ENCODE data around the gene RETN. TPM values are rescaled to one million over a fixed set of nuclear protein-coding genes. Genes with fewer than 3 reads are reported as not detected.

The RETN gene
- total and polyA plus RNA-seq, 2 donors: 2.3 to 17.8 TPM

- 54% methylated on average over 30 of the region's 30 CpGs for WGBS
- Histone ChIP-seq H3K4me1 (ENCODE audit: insufficient read depth) (no peaks in the 10 kb centered on the region), H3K4me3 (ENCODE audit: low read depth, low read length) (no peak overlapping the region), H3K36me3 (ENCODE audit: insufficient read depth) (no peaks in the 10 kb centered on the region), H3K27ac (ENCODE audit: low read depth) (no peak overlapping the region)
- no peak for DNase-seq (ENCODE audit: extremely low spot score)
Measured at GRCh38 chr19:7678971-7679751, 10.3 kb downstream of the RETN start.

DNA sequence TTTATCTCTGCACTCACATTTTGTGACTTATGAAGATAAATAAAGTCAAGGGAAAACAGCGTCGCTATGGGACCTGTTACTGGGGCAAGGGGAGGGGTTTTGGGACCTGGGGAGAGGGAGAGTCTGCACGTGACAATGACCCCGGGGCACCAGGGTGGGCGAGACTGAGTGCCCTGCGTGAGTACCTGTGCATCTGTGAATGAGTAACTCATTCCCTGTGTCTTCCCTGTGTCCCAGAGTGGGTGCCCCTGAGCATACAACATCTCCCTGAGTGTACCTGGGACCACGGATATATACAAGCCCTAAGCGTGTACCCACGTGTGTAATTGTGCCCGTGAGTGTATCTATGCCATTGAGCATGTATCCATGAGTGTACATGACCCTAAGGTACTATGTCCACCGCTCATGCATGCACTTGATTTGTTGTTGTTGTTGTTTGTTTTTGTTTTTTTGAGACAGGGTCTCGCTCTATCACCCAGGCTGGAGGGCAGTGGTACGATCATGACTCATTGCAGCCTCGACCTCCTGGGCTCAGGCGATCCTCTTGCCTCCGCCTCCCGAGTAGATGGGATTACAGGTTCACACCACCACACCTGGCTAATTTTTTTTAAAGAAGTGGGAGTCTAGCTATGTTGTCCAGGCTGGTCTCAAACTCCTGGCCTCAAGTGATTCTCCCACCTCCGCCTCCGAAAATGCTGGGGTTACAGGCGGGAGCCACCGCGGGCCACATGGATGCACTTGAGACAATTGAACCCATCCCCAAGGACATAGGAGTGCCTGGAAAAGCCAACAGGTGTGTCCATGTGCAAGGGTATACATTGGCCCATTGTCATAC is 11.1 kb downstream of the RETN start:
- 46% methylated on average over 22 of the region's 22 CpGs for WGBS
- H3K4me1 ChIP-seq (ENCODE audit: insufficient read depth): no peaks in the 10 kb centered on the region
- no peaks in the 10 kb centered on the region for H3K36me3 ChIP-seq (ENCODE audit: insufficient read depth)
- H3K27ac ChIP-seq (ENCODE audit: low read depth): no peak overlapping the region
- no peak for DNase-seq (ENCODE audit: extremely low spot score)
- no peak overlapping the region for H3K4me3 ChIP-seq (ENCODE audit: low read depth, low read length)

GRCh38 chr19:7680606-7681339 is 11.9 kb downstream of the RETN start, which contains the start of gene TRAPPC5:
Gene TRAPPC5, plus strand, starts transcription at chr19:7680833. Its CDS starts 1,421 bp downstream, at chr19:7682254.
- Histone ChIP-seq H3K4me1 (ENCODE audit: insufficient read depth) (no peaks in the 10 kb centered on the region), H3K27ac (ENCODE audit: low read depth) (peak within 1 kb of the TSS; percentile 79), H3K4me3 (ENCODE audit: low read depth, low read length) (peak within 1 kb of the TSS; percentile 95), H3K36me3 (ENCODE audit: insufficient read depth) (no peaks in the 10 kb centered on the region)
- peak; percentile 41 for DNase-seq (ENCODE audit: extremely low spot score)
- WGBS: under 1% methylated on average over 79 of the region's 79 CpGs

DNA sequence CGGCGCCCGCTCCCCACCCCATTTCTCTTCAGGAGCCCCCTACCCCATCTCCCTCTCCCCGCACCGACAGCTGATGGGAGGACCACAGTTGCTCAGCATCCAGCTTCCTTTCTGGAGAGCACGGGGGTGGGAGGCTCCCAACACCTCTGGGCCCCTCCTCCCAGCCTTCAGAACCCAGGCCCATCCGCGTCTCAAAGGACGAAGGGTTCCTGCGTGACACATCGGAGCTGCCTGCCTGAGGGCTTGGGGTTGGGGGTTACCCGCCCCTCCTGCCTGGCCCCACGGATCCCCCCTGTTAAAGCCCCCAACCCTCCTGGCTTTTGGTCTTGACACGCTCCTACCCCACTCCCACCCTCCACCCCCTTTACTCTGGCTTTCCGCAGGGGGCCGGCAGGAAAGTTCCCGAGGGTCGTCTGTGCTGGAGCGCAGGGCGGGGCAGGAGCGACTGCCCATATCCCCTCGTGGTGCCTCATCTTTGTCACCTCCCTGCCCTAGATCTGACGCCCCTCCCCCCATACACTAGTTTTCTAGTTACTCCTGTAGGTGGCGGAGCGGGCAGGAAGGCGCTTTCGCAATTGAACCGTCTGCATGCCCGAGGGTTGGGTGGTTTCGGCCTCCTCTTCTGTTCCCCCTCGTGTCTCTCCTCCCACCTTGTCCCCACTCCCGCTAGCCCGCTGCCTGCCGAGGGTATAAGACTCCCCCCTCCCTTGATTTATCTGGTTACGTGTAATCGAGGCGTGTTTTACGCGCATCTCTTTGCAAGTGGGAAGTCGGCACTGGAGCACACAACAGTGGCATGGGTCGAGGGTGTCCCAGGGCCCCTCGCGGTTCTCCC is 12.7 kb downstream of the RETN start:
- WGBS: 4% methylated on average over 43 of the region's 43 CpGs
- Histone ChIP-seq H3K4me3 (ENCODE audit: low read depth, low read length) (peak overlapping the region; percentile 95), H3K4me1 (ENCODE audit: insufficient read depth) (no peaks in the 10 kb centered on the region), H3K27ac (ENCODE audit: low read depth) (no peak overlapping the region), H3K36me3 (ENCODE audit: insufficient read depth) (no peaks in the 10 kb centered on the region)
- peak; percentile 36 for DNase-seq (ENCODE audit: extremely low spot score)

DNA sequence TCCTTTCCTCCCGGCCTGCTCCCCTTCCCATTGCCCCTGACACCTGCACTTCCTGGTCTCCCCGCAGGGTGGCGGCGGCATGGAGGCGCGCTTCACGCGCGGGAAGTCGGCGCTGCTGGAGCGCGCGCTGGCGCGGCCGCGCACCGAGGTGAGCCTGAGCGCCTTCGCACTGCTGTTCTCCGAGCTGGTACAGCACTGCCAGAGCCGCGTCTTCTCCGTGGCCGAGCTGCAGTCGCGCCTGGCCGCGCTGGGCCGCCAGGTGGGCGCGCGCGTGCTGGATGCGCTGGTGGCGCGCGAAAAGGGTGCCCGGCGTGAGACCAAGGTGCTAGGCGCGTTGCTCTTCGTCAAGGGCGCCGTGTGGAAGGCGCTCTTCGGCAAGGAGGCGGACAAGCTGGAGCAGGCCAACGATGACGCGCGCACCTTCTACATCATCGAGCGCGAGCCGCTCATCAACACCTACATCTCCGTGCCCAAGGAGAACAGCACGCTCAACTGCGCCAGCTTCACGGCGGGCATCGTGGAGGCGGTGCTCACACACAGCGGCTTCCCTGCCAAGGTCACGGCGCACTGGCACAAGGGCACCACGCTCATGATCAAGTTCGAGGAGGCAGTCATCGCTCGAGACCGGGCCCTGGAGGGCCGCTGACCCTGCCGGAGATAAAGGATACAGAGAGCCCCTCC is 13.5 kb downstream of the RETN start:
- Histone ChIP-seq H3K4me3 (ENCODE audit: low read depth, low read length) (no peak overlapping the region), H3K36me3 (ENCODE audit: insufficient read depth) (no peaks in the 10 kb centered on the region), H3K27ac (ENCODE audit: low read depth) (no peak overlapping the region), H3K4me1 (ENCODE audit: insufficient read depth) (no peaks in the 10 kb centered on the region)
- no peak for DNase-seq (ENCODE audit: extremely low spot score)
- 71% methylated on average over 74 of the region's 74 CpGs for WGBS

DNA sequence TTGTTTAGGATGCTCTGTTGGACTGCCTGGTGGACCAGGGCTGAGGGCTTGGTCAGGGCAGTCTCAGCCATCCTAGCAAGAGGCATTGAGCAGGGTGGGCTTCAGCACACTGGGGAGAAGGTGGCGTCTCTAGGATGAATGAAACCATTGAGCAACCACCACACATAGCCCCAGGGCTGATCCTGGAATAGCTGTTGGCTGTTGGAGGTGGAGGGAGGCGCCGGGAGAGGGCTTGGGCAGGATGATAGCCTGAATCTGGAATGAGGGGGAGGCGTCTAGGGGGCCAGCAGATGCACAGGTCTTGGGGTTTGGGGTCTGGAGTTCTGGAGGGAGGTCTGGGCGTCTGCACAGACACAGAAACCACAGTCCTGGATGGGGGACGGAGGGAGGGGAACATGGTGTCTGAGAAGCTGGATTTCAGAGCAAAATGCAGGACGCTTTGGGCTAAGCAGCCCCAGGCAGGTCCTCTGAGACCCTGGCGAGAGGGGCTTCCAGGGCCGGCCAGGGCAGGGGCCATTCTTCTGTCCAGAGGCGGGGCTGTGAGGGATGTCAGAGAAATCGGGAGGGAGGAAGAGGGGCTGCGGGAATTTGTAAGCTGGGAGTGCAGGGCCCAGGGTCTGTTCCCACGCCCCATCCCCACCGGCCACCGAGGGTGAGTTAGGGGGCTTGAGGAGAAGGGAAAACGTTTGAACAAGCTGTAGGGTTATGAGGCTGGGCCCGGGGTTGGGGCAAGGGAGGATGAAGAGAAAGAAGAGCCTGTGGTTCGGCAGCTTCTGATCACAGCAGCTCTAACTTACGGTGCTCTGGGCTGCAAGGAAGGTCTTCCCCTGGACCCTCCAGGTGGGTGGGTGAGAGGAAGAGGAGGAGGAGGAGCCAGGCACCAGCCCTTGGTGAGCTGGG is 16.9 kb downstream of the RETN start:
- no peaks in the 10 kb centered on the region for H3K36me3 ChIP-seq (ENCODE audit: insufficient read depth)
- 41% methylated on average over 19 of the region's 19 CpGs for WGBS
- H3K4me3 ChIP-seq (ENCODE audit: low read depth, low read length): no peak overlapping the region
- H3K4me1 ChIP-seq (ENCODE audit: insufficient read depth): no peaks in the 10 kb centered on the region
- no peak overlapping the region for H3K27ac ChIP-seq (ENCODE audit: low read depth)
- no peak for DNase-seq (ENCODE audit: extremely low spot score)

DNA sequence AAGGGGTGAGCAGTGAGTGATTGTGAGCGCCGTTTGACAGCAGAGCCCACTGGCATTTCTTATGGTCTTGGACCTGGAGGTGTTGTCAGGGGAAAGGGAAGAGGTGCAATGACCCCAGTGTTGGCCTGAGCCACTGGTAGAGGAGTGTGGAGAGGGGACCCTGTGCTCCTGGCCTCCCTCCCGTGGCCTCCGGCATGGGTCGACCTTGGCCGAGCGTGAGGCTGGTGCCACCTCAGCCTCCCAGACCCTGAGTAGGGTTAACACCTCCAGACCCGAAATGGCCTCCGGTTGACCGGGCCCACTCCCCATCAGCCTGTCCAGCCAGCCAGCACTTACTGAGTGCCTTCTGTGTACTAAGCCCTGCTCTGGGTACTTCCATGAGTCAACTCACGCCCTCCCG is 18.3 kb downstream of the RETN start:
- no peak for DNase-seq (ENCODE audit: extremely low spot score)
- Histone ChIP-seq H3K4me3 (ENCODE audit: low read depth, low read length) (no peak overlapping the region), H3K27ac (ENCODE audit: low read depth) (no peak overlapping the region), H3K4me1 (ENCODE audit: insufficient read depth) (no peaks in the 10 kb centered on the region), H3K36me3 (ENCODE audit: insufficient read depth) (no peaks in the 10 kb centered on the region)
- WGBS: 87% methylated on average over 12 of the region's 12 CpGs

DNA sequence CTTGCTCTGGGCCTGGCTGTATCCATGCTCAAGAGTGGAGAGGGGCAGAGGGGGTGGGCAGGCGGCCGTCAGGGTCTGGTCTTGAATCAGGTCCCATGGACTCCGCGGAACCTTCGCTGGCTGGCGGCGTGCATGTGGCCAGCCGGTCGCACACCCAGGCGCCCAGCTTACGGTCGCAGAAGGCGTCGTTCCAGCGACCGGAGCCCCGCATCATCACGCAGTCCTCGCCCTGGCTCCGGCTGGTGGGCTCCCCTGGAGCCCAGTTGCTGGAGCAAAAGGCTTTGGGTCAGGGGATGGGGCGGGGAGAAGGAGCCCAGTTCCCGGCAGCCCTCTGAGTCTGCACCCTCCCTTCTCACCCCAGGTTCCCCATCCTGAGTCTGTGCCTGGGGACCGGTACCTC is 20.3 kb downstream of the RETN start:
- no peak overlapping the region for H3K4me3 ChIP-seq (ENCODE audit: low read depth, low read length)
- H3K4me1 ChIP-seq (ENCODE audit: insufficient read depth): no peaks in the 10 kb centered on the region
- H3K36me3 ChIP-seq (ENCODE audit: insufficient read depth): no peaks in the 10 kb centered on the region
- no peak for DNase-seq (ENCODE audit: extremely low spot score)
- WGBS: 41% methylated on average over 23 of the region's 23 CpGs
- H3K27ac ChIP-seq (ENCODE audit: low read depth): no peak overlapping the region

- Histone ChIP-seq H3K4me1 (ENCODE audit: insufficient read depth) (no peaks in the 10 kb centered on the region), H3K27ac (ENCODE audit: low read depth) (no peak overlapping the region), H3K4me3 (ENCODE audit: low read depth, low read length) (no peak overlapping the region), H3K36me3 (ENCODE audit: insufficient read depth) (no peaks in the 10 kb centered on the region)
- WGBS: 84% methylated on average over 8 of the region's 8 CpGs
- no peak for DNase-seq (ENCODE audit: extremely low spot score)
Measured at GRCh38 chr19:7690779-7691258, 22.0 kb downstream of the RETN start.

- Histone ChIP-seq H3K4me1 (ENCODE audit: insufficient read depth) (no peaks in the 10 kb centered on the region), H3K27ac (ENCODE audit: low read depth) (no peak overlapping the region), H3K36me3 (ENCODE audit: insufficient read depth) (no peaks in the 10 kb centered on the region), H3K4me3 (ENCODE audit: low read depth, low read length) (no peak overlapping the region)
- no peak for DNase-seq (ENCODE audit: extremely low spot score)
Measured at GRCh38 chr19:7691497-7691896, 22.6 kb downstream of the RETN start.

DNA sequence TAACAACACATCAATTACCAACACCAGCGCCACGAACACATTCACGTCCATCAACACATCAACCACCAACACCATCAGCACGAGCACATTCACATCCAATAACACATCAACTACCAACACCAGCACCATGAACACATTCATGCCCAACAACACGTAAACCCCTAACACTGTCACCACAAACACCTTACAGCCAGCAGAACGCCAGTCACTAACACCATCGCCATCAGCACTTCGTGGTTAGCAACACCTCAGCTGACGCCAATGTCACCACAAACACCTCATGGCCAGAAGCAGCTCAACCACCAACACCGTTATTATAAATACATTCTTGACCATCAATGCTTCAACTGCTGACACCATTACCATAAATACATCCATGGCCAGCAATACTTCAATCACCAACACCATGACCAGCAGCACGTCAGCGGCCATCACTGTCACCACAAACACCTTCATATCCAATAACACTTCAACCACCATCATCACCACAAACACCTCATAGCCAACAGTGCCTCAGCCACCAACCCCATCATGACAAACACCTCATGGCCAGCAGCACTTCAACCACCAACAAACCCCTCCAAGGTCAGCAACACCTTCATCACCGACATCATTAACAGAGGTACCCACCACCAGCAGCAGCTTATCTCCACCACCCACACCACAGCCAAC is 23.7 kb downstream of the RETN start:
- Histone ChIP-seq H3K4me3 (ENCODE audit: low read depth, low read length) (no peak overlapping the region), H3K36me3 (ENCODE audit: insufficient read depth) (no peaks in the 10 kb centered on the region), H3K4me1 (ENCODE audit: insufficient read depth) (no peaks in the 10 kb centered on the region), H3K27ac (ENCODE audit: low read depth) (no peak overlapping the region)
- WGBS: 73% methylated on average over 13 of the region's 13 CpGs
- no peak for DNase-seq (ENCODE audit: extremely low spot score)

Data from urinary bladder (tissue), 4 donors.